NCI-H2029 (cell line): ENCODE results near the gene AARS1.
"Not testable (repeated sequence)": the region's sequence is repeated elsewhere in the genome, so short reads cannot be mapped to it uniquely, and the experiment has no call there.

ENCODE experiments used
- DNase-seq: peaks from one replicate; lab custom pipeline; 2025; lab: John Stamatoyannopoulos, UW

Gene AARS1

GRCh38 chr16:70224645-70225044 lies 64.7 kb downstream of the AARS1 start:
- not testable (repeated sequence) for DNase-seq

DNA sequence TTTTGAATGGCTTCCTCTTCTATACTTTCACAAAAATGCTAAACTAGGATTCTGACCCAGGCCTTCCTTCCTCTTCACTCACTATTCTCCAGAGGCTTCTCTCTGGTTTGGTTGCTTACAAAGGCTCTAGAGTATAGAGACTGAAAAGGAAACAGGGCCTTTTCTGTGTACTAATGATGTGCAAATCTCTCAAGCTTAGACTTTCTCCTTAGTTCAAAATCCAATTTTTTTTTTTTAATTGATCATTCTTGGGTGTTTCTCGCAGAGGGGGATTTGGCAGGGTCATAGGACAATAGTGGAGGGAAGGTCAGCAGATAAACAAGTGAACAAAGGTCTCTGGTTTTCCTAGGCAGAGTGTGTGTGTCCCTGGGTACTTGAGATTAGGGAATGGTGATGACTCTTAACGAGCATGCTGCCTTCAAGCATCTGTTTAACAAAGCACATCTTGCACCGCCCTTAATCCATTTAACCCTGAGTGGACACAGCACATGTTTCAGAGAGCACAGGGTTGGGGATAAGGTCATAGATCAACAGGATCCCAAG lies 65.3 kb downstream of the AARS1 start:
- not testable (repeated sequence) for DNase-seq

- DNase-seq: not testable (repeated sequence)
Observed at GRCh38 chr16:70223216-70223615, 66.1 kb downstream of the AARS1 start.

DNA sequence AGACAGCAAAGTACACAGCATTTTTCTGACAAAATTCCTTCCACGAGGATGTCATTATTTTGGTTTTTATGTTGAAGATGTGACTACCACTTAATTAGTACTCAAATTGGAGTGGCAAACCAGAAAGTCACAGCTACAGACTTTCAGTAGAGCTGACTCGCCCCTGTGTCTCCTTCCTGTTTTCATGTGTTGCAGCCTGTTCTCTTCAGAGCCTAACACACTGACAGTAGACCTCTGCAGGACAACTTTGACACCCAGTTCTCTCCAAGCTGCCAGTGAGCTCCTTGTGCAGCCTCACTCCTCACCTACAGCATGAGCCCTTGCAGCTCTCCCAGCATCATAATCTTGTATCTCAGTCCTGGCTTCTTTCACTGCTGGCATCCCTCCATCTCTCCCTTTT lies 66.7 kb downstream of the AARS1 start:
- not testable (repeated sequence) for DNase-seq

DNA sequence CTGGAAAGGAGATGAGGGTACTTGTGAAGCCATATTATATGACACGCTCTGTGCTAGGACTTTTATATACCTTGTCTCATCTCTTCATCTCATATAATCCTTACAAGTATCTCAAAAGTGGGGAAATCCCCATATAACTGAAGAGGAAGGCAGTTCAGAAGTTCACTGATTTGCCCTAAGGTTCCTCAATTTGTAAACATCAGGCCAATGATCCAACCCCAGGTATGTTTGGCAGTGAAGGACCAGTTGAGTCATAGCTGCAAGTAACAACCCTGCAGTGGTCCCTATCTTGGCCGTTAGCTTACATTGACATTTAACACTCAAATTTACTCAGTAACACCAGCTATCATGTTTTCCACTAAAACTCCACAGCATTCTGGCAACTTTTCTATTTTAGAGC lies 70.7 kb downstream of the AARS1 start:
- not testable (repeated sequence) for DNase-seq

DNA sequence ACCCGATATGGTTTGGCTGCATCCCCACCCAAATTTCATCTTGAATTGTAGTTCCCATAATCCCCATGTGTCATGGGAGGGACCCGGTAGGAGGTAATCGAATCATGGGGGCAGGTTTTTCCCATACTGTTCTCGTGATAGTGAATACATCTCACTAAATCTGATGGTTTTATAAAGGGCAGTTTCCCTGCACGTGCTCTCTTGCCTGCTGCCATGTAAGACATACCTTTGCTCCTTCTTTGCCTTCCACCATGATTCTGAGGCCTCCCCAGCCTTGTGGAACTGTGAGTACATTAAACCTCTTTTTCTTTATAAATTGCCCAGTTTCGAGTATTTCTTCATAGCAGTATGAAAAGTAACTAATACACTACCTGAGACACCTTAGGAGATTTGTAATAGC lies 82.9 kb downstream of the AARS1 start:
- DNase-seq: not testable (repeated sequence)

GRCh38 chr16:70204668-70205405 lies 84.5 kb downstream of the AARS1 start:
- DNase-seq: not testable (repeated sequence)

DNA sequence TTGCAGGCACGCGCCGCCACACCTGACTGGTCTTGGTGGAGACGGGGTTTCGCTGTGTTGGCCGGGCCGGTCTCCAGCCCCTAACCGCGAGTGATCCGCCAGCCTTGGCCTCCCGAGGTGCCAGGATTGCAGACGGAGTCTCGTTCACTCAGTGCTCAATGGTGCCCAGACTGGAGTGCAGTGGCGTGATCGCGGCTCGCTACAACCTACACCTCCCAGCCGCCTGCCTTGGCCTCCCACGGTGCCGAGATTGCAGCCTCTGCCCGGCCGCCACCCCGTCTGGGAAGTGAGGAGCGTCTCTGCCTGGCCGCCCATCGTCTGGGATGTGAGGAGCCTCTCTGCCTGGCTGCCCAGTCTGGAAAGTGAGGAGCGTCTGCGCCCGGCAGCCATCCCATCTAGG lies 85.3 kb downstream of the AARS1 start:
- DNase-seq: not testable (repeated sequence)

DNA sequence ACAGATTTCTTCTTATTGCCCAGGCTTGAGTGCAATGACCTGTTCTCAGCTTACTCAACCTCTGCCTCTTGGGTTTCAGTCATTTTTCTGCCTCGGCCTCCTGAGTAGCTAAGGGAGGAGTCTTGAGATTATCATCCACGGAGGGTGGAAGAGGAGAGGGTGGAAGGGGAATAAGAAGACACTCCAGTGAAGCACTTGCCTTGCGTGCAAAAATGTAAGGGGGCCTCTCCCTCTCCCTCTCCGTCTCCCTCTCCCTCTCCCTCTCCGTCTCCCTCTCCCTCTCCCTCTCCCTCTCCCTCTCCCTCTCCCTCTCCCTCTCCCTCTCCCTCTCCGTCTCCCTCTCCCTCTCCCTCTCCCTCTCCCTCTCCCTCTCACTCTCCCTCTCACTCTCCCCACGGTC lies 85.8 kb downstream of the AARS1 start:
- DNase-seq: not testable (repeated sequence)
